GM18508 (cell line): ENCODE results near the gene POU2AF3.

Experiments
- ATAC-seq: cut with Tn5 transposase; IDR thresholded peaks from one replicate; pipeline ENCODE4 v1.9.1; 2021; ENCODE audit warnings: moderate number of reproducible peaks; ENCODE audit not compliant: insufficient read depth, unreplicated experiment

POU2AF3 gene

GRCh38 chr11:111349191-111349695 lies 50.9 kb downstream of the POU2AF3 start:
- no peak for ATAC-seq

DNA sequence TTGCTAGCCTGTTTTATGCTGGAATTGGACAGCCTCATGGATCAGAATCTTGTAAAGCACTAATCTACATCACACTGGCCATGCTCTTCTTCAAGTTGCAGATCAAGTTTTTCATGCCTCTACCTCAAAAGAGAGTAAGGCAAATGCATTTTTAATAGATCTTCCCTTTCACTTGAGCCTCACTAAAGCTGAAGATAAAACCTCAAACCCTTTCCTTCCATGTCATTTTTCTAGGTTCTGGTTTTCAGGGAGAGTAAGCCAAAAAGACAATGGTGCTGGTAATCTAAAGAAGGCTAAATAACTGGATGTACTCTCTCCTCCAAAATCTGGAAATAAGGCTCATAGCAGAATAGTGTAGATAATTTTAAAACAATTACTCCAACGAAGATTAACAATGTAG lies 52.5 kb downstream of the POU2AF3 start:
- no peak for ATAC-seq

DNA sequence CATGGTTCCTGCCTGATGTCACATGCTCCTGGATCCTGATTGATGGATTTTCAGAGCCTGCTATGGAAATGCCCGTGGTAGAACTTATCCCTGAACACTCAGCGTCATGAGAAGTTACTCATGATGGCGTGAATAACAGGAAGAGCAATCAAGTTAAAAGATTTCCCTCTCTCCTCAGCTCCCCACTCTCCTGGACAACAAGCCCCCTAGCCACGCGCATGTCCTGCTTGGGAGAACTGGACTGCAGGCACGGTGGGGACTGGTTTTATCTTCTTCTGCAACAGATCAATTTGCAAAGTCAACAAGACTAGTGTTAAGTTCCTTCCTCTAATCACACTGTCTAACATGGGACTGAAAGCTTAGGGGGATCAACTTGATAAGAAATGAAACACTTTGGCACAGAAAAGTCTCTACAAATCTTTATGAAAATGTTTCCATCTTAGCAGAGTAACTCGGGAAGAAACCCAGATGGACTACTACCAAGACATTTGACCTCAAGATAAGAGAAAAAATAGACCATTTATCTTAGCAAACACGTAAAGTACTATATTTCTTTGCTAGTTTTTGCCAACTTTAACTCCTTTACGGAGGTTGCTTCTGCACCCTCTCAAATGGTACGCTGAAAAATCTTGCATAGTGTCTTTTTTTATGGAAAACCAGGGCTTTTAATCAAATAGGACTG lies 53.2 kb downstream of the POU2AF3 start:
- ATAC-seq, result no peak

DNA sequence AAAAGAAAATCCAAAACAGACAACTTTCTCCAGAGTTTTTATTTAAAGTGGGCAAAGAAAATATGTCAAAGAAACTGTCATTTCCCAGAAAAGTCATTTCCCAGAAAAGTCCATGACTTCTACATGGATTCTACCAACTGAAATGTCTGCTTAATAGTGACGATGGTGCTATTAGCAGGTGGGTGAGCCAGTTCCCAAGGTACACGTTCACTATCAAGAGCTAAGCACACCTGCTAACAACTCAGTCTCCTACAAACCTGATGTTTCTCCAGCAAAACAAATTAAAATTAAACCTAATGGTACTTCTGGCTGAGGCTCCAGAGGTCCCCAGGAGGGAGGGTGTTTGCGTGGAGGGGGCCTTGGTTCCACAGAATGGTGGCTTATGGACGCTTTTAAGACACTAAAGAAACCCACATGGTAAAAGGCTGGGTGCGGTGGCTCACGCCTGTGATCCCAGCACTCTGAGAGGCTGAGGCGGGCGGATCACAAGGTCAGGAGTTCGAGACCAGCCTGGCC lies 53.9 kb downstream of the POU2AF3 start:
- no peak for ATAC-seq

GRCh38 chr11:111352935-111353710 lies 54.8 kb downstream of the POU2AF3 start:
- ATAC-seq, result no peak

DNA sequence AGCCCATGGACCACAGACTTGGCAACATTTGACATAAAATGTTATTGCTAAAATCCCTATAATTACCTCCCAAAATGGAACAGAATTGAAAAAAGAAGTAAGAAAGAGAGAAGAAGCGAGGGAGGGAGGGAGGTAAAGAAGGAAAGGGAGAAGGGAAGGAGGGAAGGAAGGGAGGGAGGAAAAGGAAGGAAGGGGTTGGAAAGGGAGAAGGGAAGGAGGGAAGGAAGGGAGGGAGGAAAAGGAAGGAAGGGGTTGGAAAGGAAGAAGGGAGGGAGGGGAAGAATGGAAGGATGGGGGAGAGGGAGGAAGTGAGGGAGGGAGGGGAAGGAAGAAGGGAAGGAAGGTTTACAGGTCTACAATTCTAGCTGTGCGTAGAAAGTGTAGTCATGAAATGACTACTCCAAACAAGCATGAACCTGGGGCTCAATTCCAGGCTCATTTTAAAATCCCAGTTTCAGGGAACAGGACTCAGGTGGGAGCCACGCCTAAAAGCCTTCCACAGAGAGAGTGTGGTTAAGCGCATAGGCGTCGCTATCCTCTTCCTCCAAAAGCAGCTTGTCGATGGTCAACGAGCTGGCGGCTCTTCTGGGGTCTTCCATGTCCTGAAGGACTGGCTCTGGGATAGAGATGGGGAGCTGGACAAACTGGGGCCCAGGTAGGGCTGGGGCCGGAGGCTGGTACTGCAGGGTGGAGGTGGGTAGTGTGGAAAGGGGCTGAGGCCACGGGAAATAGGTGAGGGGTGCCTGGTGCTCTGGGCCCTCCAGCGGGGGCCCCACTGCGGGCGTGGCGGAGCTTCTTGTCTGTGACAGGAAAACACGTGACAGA lies 55.6 kb downstream of the POU2AF3 start:
- ATAC-seq, result no peak

DNA sequence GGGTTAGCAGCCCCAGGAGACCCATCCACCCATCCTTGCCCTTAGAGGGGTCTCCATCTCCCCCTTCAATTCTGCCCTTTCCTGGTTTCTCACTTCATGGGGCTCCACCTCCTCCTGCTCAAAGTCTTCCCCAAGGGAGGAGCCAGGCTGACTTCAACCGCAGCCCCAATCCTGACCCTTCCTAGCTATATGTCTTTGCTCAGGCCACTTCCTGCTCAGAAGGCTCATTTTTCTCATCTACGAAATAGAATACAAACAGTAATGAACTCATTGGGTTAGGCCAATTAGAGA lies 56.2 kb downstream of the POU2AF3 start:
- ATAC-seq, result no peak

- no peak for ATAC-seq
These were observed 56.8 kb downstream of the POU2AF3 start for GRCh38 chr11:111355101-111355500.

- ATAC-seq, result no peak
These were observed 57.8 kb downstream of the POU2AF3 start for GRCh38 chr11:111355956-111356659.

DNA sequence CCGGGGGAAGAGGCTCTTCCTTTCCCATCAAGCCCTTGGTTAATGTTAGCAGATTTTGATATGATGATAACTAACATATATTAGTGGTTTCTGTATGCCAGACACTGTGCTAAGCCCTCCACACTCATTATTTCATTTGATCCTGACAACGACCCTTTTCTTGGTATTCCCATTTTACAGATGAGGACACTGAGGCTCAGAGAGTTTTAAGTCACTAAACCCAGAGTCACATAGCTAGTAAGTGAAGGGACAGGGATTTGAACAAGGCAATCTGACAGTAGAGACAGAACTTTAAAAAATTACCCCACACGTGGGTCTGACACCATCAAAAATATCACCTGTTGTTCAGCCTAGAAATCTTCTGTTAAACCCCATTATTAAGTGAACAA lies 58.3 kb downstream of the POU2AF3 start:
- no peak for ATAC-seq

DNA sequence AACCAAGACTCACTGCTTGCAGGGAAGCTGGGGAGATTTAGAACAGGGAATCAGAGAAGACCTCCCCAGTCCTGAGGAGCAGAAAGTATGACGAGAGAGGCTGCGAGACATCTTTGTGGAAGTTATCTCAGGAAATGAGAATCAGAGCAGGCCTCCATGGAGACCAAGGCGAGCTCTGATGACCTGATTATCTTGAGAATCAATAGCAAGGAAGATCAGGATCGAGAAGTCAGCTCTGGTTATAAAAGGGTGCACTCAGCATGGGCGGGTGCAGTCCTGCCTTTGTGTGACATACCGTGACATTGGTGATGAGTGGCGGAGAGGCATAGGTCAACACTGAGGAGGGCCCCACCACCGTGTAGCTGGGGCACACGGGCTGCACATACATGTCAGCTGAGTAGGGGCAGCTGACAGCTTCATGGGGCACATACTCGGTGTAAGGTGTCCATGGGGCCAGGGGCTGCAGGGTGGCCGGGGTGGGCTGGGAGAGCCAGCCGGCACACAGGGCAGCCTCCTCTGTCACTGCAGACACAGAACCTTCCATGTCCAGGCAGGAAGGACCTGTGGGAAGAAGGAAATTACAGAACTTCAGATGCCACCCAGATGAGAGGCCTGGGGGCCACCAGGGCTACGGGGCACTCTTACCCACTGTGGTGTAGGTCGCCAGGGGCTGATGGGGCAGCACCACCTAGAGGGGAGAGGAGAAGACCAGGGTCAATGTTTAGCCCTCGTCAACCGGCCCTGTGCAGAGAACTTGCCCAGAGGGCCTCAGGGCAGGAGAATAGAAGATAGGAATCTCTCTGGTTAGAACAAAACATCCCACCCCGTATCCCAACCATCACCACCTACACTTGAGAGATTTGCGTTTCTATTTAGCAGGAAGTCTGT lies 59.0 kb downstream of the POU2AF3 start:
- no peak for ATAC-seq
